GM12873 (cell line): ENCODE measurements around the gene HS3ST5.

Experiments used
- CTCF ChIP-seq: IDR thresholded peaks from 2 replicates; pipeline ENCODE4 v1.5.1; 2012; ENCODE audit warnings: low read depth, mild to moderate bottlenecking, moderate library complexity, low read length, control low read depth; ENCODE audit not compliant: insufficient read depth; ENCODE audit errors: missing control alignments

HS3ST5 gene

GRCh38 chr6:114042267-114043016, 300.4 kb downstream of the HS3ST5 start:
- TF ChIP-seq CTCF, result no peak

- TF ChIP-seq CTCF, result no peak
Observed at GRCh38 chr6:114040871-114041270, 302.0 kb downstream of the HS3ST5 start.

- TF ChIP-seq CTCF, result no peak
Observed at GRCh38 chr6:114039841-114040240, 303.0 kb downstream of the HS3ST5 start.

- no peak for TF ChIP-seq CTCF
Observed at GRCh38 chr6:114033606-114034005, 309.2 kb downstream of the HS3ST5 start.

- no peak for TF ChIP-seq CTCF
Observed at GRCh38 chr6:114032721-114033120, 310.1 kb downstream of the HS3ST5 start.

- no peak for TF ChIP-seq CTCF
Observed at GRCh38 chr6:114030767-114031166, 312.1 kb downstream of the HS3ST5 start.

GRCh38 chr6:114024746-114025145, 318.1 kb downstream of the HS3ST5 start:
- no peak for TF ChIP-seq CTCF
